ENCODE data around the gene GP1BB.

GP1BB gene

GRCh38 chr22:19730198-19730597, 6.9 kb downstream of the GP1BB start:
- H3K36me3 Mint-ChIP-seq (ENCODE audit: insufficient read depth) = no peaks in the 10 kb centered on the region
- H3K27ac Mint-ChIP-seq = no peak overlapping the region
- no peaks in the 10 kb centered on the region for H3K9me3 Mint-ChIP-seq
- H3K4me3 Mint-ChIP-seq = no peak overlapping the region
- peaks cover 0 to 2% of the 10 kb centered on the region in 2 donors for H3K4me1 Mint-ChIP-seq (ENCODE audit: low read depth in 2 of 2)
- ATAC-seq (replicated peaks) (no peak), DNase-seq (no peak)
- H3K27me3 Mint-ChIP-seq = peaks cover 11 to 45% of the 10 kb centered on the region in 2 donors

- Mint-ChIP-seq H3K9me3 (no peaks in the 10 kb centered on the region), H3K4me1 (ENCODE audit: low read depth in 2 of 2) (peaks cover 0 to 2% of the 10 kb centered on the region in 2 donors), H3K36me3 (ENCODE audit: insufficient read depth) (no peaks in the 10 kb centered on the region), H3K27ac (no peak overlapping the region), H3K4me3 (peak overlapping the region; percentile 72), H3K27me3 (peaks cover 6 to 39% of the 10 kb centered on the region in 2 donors)
- ATAC-seq (replicated peaks) (peak; percentile 94), DNase-seq (peak; percentile 85 to 91 (median 85))
Observed at GRCh38 chr22:19730655-19731360, 7.5 kb downstream of the GP1BB start.

DNA sequence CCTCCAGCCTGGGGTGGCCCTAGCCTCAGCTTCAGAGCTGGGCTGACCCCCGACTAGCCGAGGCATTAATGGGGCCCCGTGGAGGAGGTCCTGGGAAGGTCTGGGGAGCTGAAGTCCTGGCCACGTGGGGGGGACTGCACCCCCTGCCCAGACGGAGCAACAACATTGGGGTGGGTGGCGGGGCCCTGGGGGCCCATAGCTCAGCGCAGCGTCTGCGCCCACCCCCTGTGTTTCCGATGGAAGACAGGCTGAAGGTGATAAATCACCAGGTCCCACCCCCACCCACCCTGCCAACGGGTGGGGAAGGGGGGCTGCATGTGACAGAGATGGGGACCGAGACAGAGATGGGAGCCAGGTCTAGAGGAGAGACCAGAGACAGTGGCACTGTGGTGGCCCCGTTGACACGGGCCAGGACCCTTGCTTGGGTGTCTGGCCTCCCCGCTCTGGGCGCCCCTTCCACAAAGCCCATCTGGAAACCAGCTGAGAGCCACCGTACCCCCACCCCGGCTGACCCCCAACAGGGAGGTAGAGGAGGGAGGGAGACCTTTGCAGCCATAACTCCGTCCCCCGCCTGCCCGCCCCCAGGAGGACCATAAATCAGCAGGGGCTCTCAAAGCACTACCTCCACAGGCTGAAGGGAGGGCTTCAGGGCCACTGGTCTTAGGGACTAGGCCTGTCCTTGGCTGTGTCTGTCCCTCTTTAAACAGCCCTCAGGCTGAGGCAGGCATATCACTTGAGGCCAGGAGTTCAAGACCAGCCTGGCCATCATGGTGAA, 8.2 kb downstream of the GP1BB start:
- ATAC-seq (replicated peaks) (no peak), DNase-seq (no peak)
- H3K27ac Mint-ChIP-seq = no peak overlapping the region
- H3K9me3 Mint-ChIP-seq = no peaks in the 10 kb centered on the region
- peaks cover 6 to 38% of the 10 kb centered on the region in 2 donors for H3K27me3 Mint-ChIP-seq
- H3K4me3 Mint-ChIP-seq = no peak overlapping the region
- peaks cover 0 to 2% of the 10 kb centered on the region in 2 donors for H3K4me1 Mint-ChIP-seq (ENCODE audit: low read depth in 2 of 2)
- no peaks in the 10 kb centered on the region for H3K36me3 Mint-ChIP-seq (ENCODE audit: insufficient read depth)

GRCh38 chr22:19732403-19733113, 9.2 kb downstream of the GP1BB start:
- Mint-ChIP-seq H3K4me3 (no peak overlapping the region), H3K27me3 (peaks cover 3 to 30% of the 10 kb centered on the region in 2 donors)
- no peak for DNase-seq

DNA sequence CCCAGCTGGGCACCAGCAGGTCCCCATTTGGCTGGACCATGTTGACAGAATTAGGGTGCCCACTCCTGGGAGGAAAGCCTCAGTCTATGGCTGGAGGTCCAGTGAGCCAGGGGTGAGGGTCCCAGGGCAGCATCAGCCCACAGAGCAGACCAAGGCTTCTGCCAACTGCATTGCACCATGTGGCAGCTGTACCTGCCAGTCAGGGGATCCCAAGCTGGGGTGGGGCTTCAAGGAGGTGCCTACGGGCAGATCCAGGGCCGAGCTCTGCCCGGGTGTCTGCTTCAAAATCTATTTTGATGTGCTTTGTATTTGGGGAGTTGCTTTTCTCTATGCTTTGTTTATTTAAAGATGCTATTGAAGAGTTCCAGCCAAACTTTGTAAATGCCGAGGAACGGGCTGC, 10.4 kb downstream of the GP1BB start:
- no peak overlapping the region for H3K4me3 Mint-ChIP-seq
- H3K27me3 Mint-ChIP-seq = peaks cover 0 to 19% of the 10 kb centered on the region in 2 donors
- no peaks in the 10 kb centered on the region for H3K9me3 Mint-ChIP-seq

More at GRCh38 chr22:19732403-19733113, 9.2 kb downstream of the GP1BB start:
- no peak for ATAC-seq (replicated peaks)
- Mint-ChIP-seq H3K9me3 (no peaks in the 10 kb centered on the region), H3K4me1 (ENCODE audit: low read depth in 2 of 2) (peaks cover 0 to 2% of the 10 kb centered on the region in 2 donors), H3K36me3 (ENCODE audit: insufficient read depth) (no peaks in the 10 kb centered on the region), H3K27ac (no peak overlapping the region)

GRCh38 chr22:19734163-19734562, 10.8 kb downstream of the GP1BB start:
- Mint-ChIP-seq H3K4me1 (ENCODE audit: low read depth in 2 of 2) (peaks cover 0 to 2% of the 10 kb centered on the region in 2 donors), H3K36me3 (ENCODE audit: insufficient read depth) (no peaks in the 10 kb centered on the region), H3K9me3 (no peaks in the 10 kb centered on the region), H3K4me3 (no peak overlapping the region), H3K27ac (no peak overlapping the region), H3K27me3 (peaks cover 0 to 19% of the 10 kb centered on the region in 2 donors)
- no peak for DNase-seq
- no peak for ATAC-seq (replicated peaks)

More for the DNA sequence above, 10.4 kb downstream of the GP1BB start:
- no peak for ATAC-seq (replicated peaks)
- Mint-ChIP-seq H3K27ac (no peak overlapping the region), H3K4me1 (ENCODE audit: low read depth in 2 of 2) (peaks cover 0 to 2% of the 10 kb centered on the region in 2 donors), H3K36me3 (ENCODE audit: insufficient read depth) (no peaks in the 10 kb centered on the region)
- no peak for DNase-seq

DNA sequence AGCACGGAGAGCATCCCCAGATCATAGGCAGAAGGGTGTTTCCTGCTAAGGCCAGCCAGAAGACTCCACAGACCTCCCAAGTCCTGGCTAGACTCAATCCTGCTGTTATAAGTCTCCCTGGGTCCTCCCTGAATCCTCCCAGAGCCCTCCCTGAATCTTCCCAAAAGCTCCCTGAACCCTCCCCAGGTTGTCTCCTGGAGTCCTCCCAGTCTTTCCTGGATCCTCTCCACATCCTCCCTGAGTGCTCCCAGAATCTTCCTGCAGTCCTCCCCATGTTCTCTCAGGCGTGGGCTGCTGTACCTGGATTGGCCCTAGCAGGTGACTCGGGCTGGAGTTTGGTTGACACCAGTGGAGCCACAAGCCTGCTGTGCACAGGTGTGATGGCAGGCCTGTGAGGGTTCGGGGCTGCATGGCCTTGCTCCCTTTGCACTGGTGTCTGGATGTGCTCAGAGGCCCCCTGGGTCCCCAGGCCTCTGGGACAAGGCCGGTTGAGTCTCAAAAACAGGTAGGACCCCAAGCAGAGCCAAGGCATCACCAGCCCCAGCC, 11.6 kb downstream of the GP1BB start:
- no peak overlapping the region for H3K4me3 Mint-ChIP-seq
- no peak for DNase-seq
- ATAC-seq (replicated peaks) = no peak
- H3K36me3 Mint-ChIP-seq (ENCODE audit: insufficient read depth) = no peaks in the 10 kb centered on the region
- no peaks in the 10 kb centered on the region for H3K9me3 Mint-ChIP-seq
- peaks cover 0 to 22% of the 10 kb centered on the region in 2 donors for H3K27me3 Mint-ChIP-seq
- H3K4me1 Mint-ChIP-seq (ENCODE audit: low read depth in 2 of 2) = peaks cover 0 to 2% of the 10 kb centered on the region in 2 donors
- H3K27ac Mint-ChIP-seq = no peak overlapping the region

GRCh38 chr22:19735665-19736510, 12.5 kb downstream of the GP1BB start:
- H3K36me3 Mint-ChIP-seq (ENCODE audit: insufficient read depth) = no peaks in the 10 kb centered on the region
- DNase-seq (no peak), ATAC-seq (replicated peaks) (no peak)
- H3K4me1 Mint-ChIP-seq (ENCODE audit: low read depth in 2 of 2) = no peaks in the 10 kb centered on the region
- H3K9me3 Mint-ChIP-seq = no peaks in the 10 kb centered on the region
- no peak overlapping the region for H3K4me3 Mint-ChIP-seq
- peaks cover 0 to 19% of the 10 kb centered on the region in 2 donors for H3K27me3 Mint-ChIP-seq
- no peak overlapping the region for H3K27ac Mint-ChIP-seq

GRCh38 chr22:19737846-19738663, 14.7 kb downstream of the GP1BB start:
- Mint-ChIP-seq H3K4me1 (ENCODE audit: low read depth in 2 of 2) (no peaks in the 10 kb centered on the region), H3K4me3 (no peak overlapping the region), H3K27ac (no peak overlapping the region), H3K9me3 (no peaks in the 10 kb centered on the region), H3K27me3 (peaks cover 0 to 17% of the 10 kb centered on the region in 2 donors), H3K36me3 (ENCODE audit: insufficient read depth) (no peaks in the 10 kb centered on the region)
- DNase-seq (no peak), ATAC-seq (replicated peaks) (no peak)

DNA sequence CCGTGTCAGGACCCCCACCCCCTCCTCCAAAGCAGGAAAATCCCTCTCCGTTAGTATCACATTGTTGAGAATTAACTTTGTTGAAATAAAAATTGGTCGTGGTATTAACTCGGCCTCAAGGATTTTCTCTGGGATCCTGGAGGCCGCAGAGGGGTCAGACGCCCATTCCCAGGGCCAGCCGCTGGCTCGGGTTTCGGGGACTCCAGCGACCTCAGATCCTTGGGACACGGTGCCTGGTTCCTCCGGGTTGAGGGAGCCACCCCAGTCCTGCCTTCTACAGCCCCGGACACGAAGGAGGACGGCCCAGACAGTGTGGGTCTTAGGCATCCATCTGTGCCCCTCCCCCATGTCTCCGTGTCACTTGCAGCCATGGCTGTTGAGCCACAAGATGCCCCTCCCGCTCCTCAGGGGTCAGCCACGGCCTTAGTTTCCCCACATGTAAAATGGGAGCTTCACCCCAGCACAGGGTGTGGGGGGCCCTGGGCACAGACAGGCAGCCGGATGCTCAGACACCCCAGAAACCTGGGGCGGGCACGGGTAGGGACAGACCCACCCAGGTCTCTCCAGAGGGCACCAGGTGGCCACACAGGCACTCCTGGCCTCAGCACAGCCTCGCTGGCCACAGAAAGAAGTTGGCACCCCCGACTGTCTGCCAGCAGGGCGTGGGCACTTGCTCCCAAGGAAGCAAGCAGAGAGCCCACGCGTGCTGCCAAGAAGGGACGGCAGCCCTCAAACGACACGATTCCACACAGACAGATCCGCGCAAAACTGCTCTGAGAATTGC, 15.5 kb downstream of the GP1BB start:
- H3K27ac Mint-ChIP-seq = no peak overlapping the region
- no peaks in the 10 kb centered on the region for H3K4me1 Mint-ChIP-seq (ENCODE audit: low read depth in 2 of 2)
- H3K9me3 Mint-ChIP-seq = no peaks in the 10 kb centered on the region
- ATAC-seq (replicated peaks) (no peak), DNase-seq (no peak)
- H3K27me3 Mint-ChIP-seq = peaks cover 0 to 13% of the 10 kb centered on the region in 2 donors
- H3K36me3 Mint-ChIP-seq (ENCODE audit: insufficient read depth) = no peaks in the 10 kb centered on the region
- H3K4me3 Mint-ChIP-seq = no peak overlapping the region

- H3K9me3 Mint-ChIP-seq = no peaks in the 10 kb centered on the region
- no peaks in the 10 kb centered on the region for H3K4me1 Mint-ChIP-seq (ENCODE audit: low read depth in 2 of 2)
Observed at GRCh38 chr22:19739448-19739895, 16.1 kb downstream of the GP1BB start.

More at GRCh38 chr22:19739448-19739895, 16.1 kb downstream of the GP1BB start:
- peaks cover 0 to 8% of the 10 kb centered on the region in 2 donors for H3K27me3 Mint-ChIP-seq
- ATAC-seq (replicated peaks) (no peak), DNase-seq (no peak)
- H3K27ac Mint-ChIP-seq = no peak overlapping the region
- H3K4me3 Mint-ChIP-seq = no peak overlapping the region
- no peaks in the 10 kb centered on the region for H3K36me3 Mint-ChIP-seq (ENCODE audit: insufficient read depth)

Measured in effector memory CD8-positive, alpha-beta T cell (primary cell).